A673 (cell line): ENCODE results near the gene ZNF688. TPM values are rescaled to one million over a fixed set of nuclear protein-coding genes. Genes with fewer than 3 reads are reported as not detected.

Experiments
- BruUV-seq: library from RNA; stranded (reverse); fragments of 400-500 nt; replicated peaks from 2 replicates; lab custom pipeline; 2021; lab: Mats Ljungman, UMichigan
- CTCF ChIA-PET: fragments of 300-600 bp; sonication (Branson Sonifier 250); formaldehyde crosslinking; loops from one replicate; lab custom pipeline; 2022; ENCODE audit warnings: antibody characterized with exemption; lab: Charles Lee
- POLR2A ChIA-PET: fragments of 300-600 bp; sonication (Branson Sonifier 250); formaldehyde crosslinking; loops from one replicate; lab custom pipeline; 2022; ENCODE audit warnings: antibody characterized with exemption; ENCODE audit not compliant: low non-redundant PET; lab: Charles Lee
- DNase-seq: peaks from one replicate; pipeline ENCODE4 v3.0.0-alpha.2; 2015; ENCODE audit warnings: low spot score
- H3K27ac ChIP-seq: fragments of 200-600 bp; sonication (generic); 2 replicates; pipeline ENCODE4 v1.5.1; 2016; ENCODE audit warnings: mixed run types, low read depth, mild to moderate bottlenecking, mixed read lengths, antibody characterized with exemption, low read length; ENCODE audit not compliant: poor library complexity, severe bottlenecking
- H3K27me3 ChIP-seq: fragments of 200-600 bp; sonication (generic); replicated peaks from 2 replicates; pipeline ENCODE4 v1.6.1; 2017; ENCODE audit warnings: mixed run types, low read depth, mild to moderate bottlenecking, mixed read lengths, antibody characterized with exemption, low read length; ENCODE audit not compliant: insufficient read depth, poor library complexity
- H3K36me3 ChIP-seq: fragments of 200-600 bp; sonication (generic); 2 replicates; pipeline ENCODE4 v1.6.1; 2016; ENCODE audit warnings: mixed run types, mild to moderate bottlenecking, mixed read lengths, antibody characterized with exemption, low read length; ENCODE audit not compliant: insufficient read depth, poor library complexity, severe bottlenecking
- H3K4me1 ChIP-seq: fragments of 200-600 bp; sonication (generic); 2 replicates; pipeline ENCODE4 v1.6.1; 2017; ENCODE audit warnings: mixed run types, mild to moderate bottlenecking, mixed read lengths, antibody characterized with exemption, low read length; ENCODE audit not compliant: insufficient read depth, poor library complexity, severe bottlenecking
- H3K4me3 ChIP-seq: fragments of 200-600 bp; sonication (generic); 2 replicates; pipeline ENCODE4 v1.5.1; 2016; ENCODE audit warnings: low read depth, mixed run types, mild to moderate bottlenecking, mixed read lengths, low read length; ENCODE audit not compliant: poor library complexity, severe bottlenecking
- H3K9me3 ChIP-seq: fragments of 200-600 bp; sonication (generic); 2 replicates; pipeline ENCODE4 v1.6.1; 2016; ENCODE audit warnings: mixed run types, low read depth, mild to moderate bottlenecking, mixed read lengths, antibody characterized with exemption, low read length; ENCODE audit not compliant: poor library complexity, severe bottlenecking
- EZH2 ChIP-seq: fragments of 200-600 bp; sonication (generic); IDR thresholded peaks from 2 replicates; pipeline ENCODE4 v1.6.1; 2017; ENCODE audit warnings: borderline replicate concordance, low read depth, mild to moderate bottlenecking, mixed read lengths, antibody characterized with exemption, low read length; ENCODE audit not compliant: poor library complexity, severe bottlenecking
- intact Hi-C: fragments of 100-400 bp; cut with micrococcal nuclease; formaldehyde crosslinking; loops from one replicate; pipeline ENCODE4 v1.10.0; 2022; ENCODE audit not compliant: unreplicated experiment
- total RNA-seq: library from RNA; stranded (reverse); gene quantifications from 2 replicates; pipeline ENCODE4 v1.2.3, GENCODE V29; 2021
- TF ChIP-seq, protein P1 (sequence below): fragments of 300-800, 200-600 bp; sonication (generic); conservative IDR thresholded peaks from 2 replicates; pipeline ENCODE4 v1.5.1; 2017; ENCODE audit warnings: low read depth, mild to moderate bottlenecking, antibody characterized with exemption, low read length, moderate library complexity, mixed read lengths

Gene ZNF688
- total RNA-seq, 1 experiment from 2014 or later = 8.5 TPM

DNA sequence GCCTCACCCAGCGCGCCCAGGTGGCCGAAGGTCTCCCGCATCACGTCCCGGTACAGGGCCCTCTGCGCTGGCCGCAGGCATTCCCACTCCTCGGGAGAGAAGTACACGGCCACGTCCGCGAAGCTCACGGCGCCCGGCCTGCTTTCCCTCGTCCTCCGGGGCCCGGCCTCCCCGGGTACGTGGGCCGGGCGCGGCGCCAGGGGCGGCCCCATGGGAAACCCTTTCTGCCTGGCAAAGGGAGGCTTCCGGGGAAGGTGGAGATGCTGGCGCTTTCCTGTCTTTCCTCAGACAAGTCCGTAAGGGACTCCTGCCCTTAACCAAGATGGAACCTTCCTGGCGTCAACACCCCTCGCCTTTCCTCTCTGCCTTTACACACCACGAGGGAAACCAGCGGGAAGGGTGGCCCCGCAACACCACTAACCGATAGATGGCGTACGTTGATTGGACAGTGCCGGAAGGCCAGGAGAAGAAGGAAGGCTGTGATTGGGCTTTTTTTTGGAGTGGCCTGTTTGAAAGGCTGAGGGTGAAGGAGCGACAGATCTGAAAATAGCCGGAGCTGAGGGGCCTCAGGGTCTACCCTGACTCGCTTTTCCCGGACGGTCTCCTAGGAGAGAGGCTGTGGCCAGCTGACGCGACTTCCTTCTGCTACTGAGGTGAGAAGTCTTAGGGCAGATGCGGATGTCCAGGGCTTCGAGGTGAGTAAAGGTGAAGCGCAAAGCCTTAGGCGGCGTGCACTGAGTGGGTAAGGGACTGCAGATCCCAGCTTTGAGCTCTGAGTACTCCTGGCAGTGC, 14.1 kb upstream of the ZNF688 start, which contains the start of gene ZNF785:
Gene ZNF785, minus strand, starts transcription at position 298 of the 792 bp plus-strand sequence. Its CDS starts 86 bp downstream, at position 212.
- TF ChIP-seq, protein P1, sequence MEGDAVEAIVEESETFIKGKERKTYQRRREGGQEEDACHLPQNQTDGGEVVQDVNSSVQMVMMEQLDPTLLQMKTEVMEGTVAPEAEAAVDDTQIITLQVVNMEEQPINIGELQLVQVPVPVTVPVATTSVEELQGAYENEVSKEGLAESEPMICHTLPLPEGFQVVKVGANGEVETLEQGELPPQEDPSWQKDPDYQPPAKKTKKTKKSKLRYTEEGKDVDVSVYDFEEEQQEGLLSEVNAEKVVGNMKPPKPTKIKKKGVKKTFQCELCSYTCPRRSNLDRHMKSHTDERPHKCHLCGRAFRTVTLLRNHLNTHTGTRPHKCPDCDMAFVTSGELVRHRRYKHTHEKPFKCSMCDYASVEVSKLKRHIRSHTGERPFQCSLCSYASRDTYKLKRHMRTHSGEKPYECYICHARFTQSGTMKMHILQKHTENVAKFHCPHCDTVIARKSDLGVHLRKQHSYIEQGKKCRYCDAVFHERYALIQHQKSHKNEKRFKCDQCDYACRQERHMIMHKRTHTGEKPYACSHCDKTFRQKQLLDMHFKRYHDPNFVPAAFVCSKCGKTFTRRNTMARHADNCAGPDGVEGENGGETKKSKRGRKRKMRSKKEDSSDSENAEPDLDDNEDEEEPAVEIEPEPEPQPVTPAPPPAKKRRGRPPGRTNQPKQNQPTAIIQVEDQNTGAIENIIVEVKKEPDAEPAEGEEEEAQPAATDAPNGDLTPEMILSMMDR = no peak
- no peak for TF ChIP-seq EZH2
- POLR2A ChIA-PET = no interaction called here
- peak within 1 kb of the TSS; percentile 96 for H3K27ac ChIP-seq
- H3K36me3 ChIP-seq = peaks cover 42% of the 10 kb centered on the region
- peaks cover 5% of the 10 kb centered on the region for H3K4me1 ChIP-seq
- no peaks in the 10 kb centered on the region for H3K9me3 ChIP-seq
- H3K4me3 ChIP-seq = peak within 1 kb of the TSS; percentile 74
- no peaks in the 10 kb centered on the region for H3K27me3 ChIP-seq
- no TSS peak for BruUV-seq
- CTCF ChIA-PET = interaction anchor here (0.9 to 1.3 kb wide), 2 partner anchors 13 to 156 kb away, joined by 3 to 6 read pairs; partner anchors contain the start of gene DCTPP1
- intact Hi-C loops = no loop called here
- DNase-seq = peak; percentile 100

DNA sequence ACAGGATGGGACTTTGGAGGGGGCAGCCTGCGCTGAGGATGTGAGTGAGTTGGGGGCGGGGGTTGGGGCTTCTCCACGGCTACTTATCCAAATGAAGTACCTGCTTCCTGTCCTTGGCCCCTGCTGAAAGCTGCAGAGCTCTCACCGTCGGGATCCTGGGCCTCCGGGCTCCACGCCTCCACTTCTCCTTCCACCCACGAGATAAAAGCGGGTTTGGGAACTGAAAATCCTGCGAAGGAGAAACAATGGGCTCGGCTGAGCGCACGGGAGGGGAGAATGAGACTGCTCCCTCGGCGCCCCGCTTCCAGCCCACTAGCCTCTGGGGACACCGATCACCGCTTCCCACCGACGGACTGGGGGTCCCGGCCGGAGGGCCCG, 13.5 kb upstream of the ZNF688 start:
- TF ChIP-seq, protein P1 = no peak
- TF ChIP-seq EZH2 = no peak
- ChIA-PET POLR2A (no interaction called here), CTCF (interaction anchor here (1.3 kb wide), 1 partner anchor 13 kb away, joined by 6 read pairs; no protein-coding TSS in a partner anchor)
- Histone ChIP-seq H3K27me3 (no peaks in the 10 kb centered on the region), H3K36me3 (peaks cover 42% of the 10 kb centered on the region), H3K27ac (peak overlapping the region; percentile 96), H3K9me3 (no peaks in the 10 kb centered on the region), H3K4me1 (peaks cover 5% of the 10 kb centered on the region), H3K4me3 (peak overlapping the region; percentile 74)
- peak; percentile 51 for DNase-seq
- no TSS peak for BruUV-seq
- intact Hi-C loops = no loop called here

DNA sequence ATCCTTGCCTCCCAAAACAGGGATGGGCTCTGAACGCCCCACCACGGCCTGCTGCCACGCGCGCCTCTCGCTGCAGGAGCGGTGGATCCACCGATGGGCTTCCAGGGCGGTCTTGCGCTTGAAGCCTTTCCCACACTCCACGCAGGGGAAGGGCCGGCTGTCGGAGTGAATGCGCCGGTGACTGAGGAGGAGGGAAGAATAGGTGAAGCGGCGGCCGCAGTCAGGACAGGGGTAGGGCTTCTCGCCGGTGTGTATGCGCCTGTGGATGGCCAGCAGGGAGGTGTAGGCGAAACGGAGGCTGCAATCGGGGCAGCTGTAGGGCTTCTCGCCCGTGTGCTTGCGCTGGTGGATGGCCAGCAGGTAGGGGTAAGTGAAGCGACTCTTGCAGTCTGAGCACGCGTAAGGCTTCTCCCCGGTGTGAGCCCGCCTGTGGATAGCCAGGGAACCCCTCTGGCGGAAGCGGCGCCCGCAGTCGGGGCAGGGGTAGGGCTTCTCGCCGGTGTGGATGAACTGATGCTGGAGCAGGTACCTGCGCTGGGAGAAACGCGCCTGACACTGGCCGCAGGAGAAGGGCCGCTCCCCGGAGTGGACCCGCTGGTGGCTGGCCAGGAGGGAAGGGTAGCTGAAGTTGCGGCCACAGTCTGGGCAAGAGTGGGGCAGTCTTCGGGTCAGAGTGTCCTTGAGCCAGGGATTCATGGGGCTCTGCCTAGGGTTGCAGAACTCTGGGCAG, 11.3 kb upstream of the ZNF688 start:
- no peaks in the 10 kb centered on the region for H3K27me3 ChIP-seq
- ChIA-PET CTCF (no interaction called here), POLR2A (no interaction called here)
- no peak overlapping the region for H3K27ac ChIP-seq
- intact Hi-C loops = no loop called here
- no peak for DNase-seq
- H3K9me3 ChIP-seq = no peaks in the 10 kb centered on the region
- no peak overlapping the region for H3K4me3 ChIP-seq
- H3K4me1 ChIP-seq = peaks cover 5% of the 10 kb centered on the region
- no TSS peak for BruUV-seq
- peaks cover 41% of the 10 kb centered on the region for H3K36me3 ChIP-seq
- TF ChIP-seq, protein P1 = no peak
- no peak for TF ChIP-seq EZH2
